C4-2B (cell line): ENCODE results near the gene POLR1A.

Experiments
- H3K27ac ChIP-seq: fragments of 450-650 bp; 2 replicates; pipeline ENCODE4 v1.5.1; 2017
- CTCF ChIP-seq: fragments of 450-650 bp; conservative IDR thresholded peaks from 2 replicates; pipeline ENCODE4 v1.5.1; 2017; ENCODE audit warnings: mild to moderate bottlenecking
- ZFX ChIP-seq: fragments of 450-650 bp; IDR thresholded peaks from 2 replicates; pipeline ENCODE4 v1.6.1; 2017

POLR1A gene

GRCh38 chr2:86052265-86052664, 53.4 kb downstream of the POLR1A start:
- no peak for TF ChIP-seq ZFX
- no peak for TF ChIP-seq CTCF
- no peak overlapping the region for H3K27ac ChIP-seq

GRCh38 chr2:86050301-86050700, 55.4 kb downstream of the POLR1A start:
- TF ChIP-seq CTCF = no peak
- no peak for TF ChIP-seq ZFX
- H3K27ac ChIP-seq = no peak overlapping the region

GRCh38 chr2:86049529-86049928, 56.2 kb downstream of the POLR1A start:
- H3K27ac ChIP-seq = no peak overlapping the region
- TF ChIP-seq CTCF (no peak), ZFX (no peak)

GRCh38 chr2:86048888-86049287, 56.8 kb downstream of the POLR1A start:
- peak overlapping the region; percentile 42; the same call in 1 of the 2 replicates for H3K27ac ChIP-seq
- TF ChIP-seq CTCF (no peak), ZFX (no peak)

- TF ChIP-seq ZFX (no peak), CTCF (no peak)
- peak overlapping the region; percentile 42 for H3K27ac ChIP-seq
Measured at GRCh38 chr2:86048383-86048701, 57.3 kb downstream of the POLR1A start.

GRCh38 chr2:86047575-86048382, 57.9 kb downstream of the POLR1A start:
- no peak for TF ChIP-seq CTCF
- H3K27ac ChIP-seq = peak overlapping the region; percentile 42

- H3K27ac ChIP-seq = no peak overlapping the region
- no peak for TF ChIP-seq ZFX
- TF ChIP-seq CTCF = no peak
Measured at GRCh38 chr2:86045541-86045940, 60.1 kb downstream of the POLR1A start.
